Progenitor cell of endocrine pancreas (in vitro differentiated cells): ENCODE data around the gene SAP30BP. TPM values are rescaled to one million over a fixed set of nuclear protein-coding genes. Genes with fewer than 3 reads are reported as not detected.

ENCODE experiments used
- DNase-seq: peaks from one replicate; pipeline ENCODE4 v3.0.0; 2021; ENCODE audit warnings: low spot score; ENCODE audit not compliant: unreplicated experiment
- H3K27ac Mint-ChIP-seq: 2 replicates; pipeline ENCODE4 v1.8.0; 2021; ENCODE audit warnings: mild to moderate bottlenecking, moderate library complexity, mixed read lengths
- H3K27me3 Mint-ChIP-seq: 2 replicates; pipeline ENCODE4 v1.8.0; 2021; ENCODE audit warnings: mixed read lengths
- H3K36me3 Mint-ChIP-seq: 2 replicates; pipeline ENCODE4 v1.8.0; 2022; ENCODE audit warnings: mixed read lengths; ENCODE audit not compliant: insufficient read depth
- H3K4me1 Mint-ChIP-seq: 2 replicates; pipeline ENCODE4 v1.8.0; 2021; ENCODE audit warnings: low read depth, mixed read lengths
- H3K4me3 Mint-ChIP-seq: 2 replicates; pipeline ENCODE4 v1.8.0; 2021; ENCODE audit warnings: low read depth, mild to moderate bottlenecking, moderate library complexity, mixed read lengths
- H3K9me3 Mint-ChIP-seq: 2 replicates; pipeline ENCODE4 v1.8.0; 2021; ENCODE audit warnings: low read depth, mixed read lengths
- CTCF ChIP-seq: fragments of 200-600 bp; sonication (generic); IDR thresholded peaks from one replicate; pipeline ENCODE4 v1.5.0; 2021; ENCODE audit warnings: antibody characterized with exemption, mild to moderate bottlenecking; ENCODE audit not compliant: unreplicated experiment
- total RNA-seq: library from RNA; stranded (reverse); gene quantifications from 2 replicates; pipeline ENCODE4 v1.2.1, GENCODE V29; 2021

SAP30BP gene
- total RNA-seq, 1 donor from 2014 or later, result 102 TPM

GRCh38 chr17:75626496-75627038 lies 40.6 kb upstream of the SAP30BP start:
- Mint-ChIP-seq H3K4me1 (no peaks in the 10 kb centered on the region), H3K4me3 (no peak overlapping the region), H3K9me3 (no peaks in the 10 kb centered on the region), H3K27ac (no peak overlapping the region), H3K27me3 (no peaks in the 10 kb centered on the region), H3K36me3 (peaks cover 3% of the 10 kb centered on the region)
- no peak for DNase-seq
- TF ChIP-seq CTCF, result no peak

- no peaks in the 10 kb centered on the region for H3K4me1 Mint-ChIP-seq
- peaks cover 3% of the 10 kb centered on the region for H3K36me3 Mint-ChIP-seq
- no peak for DNase-seq
- H3K9me3 Mint-ChIP-seq, result no peaks in the 10 kb centered on the region
- no peak overlapping the region for H3K27ac Mint-ChIP-seq
- H3K4me3 Mint-ChIP-seq, result no peak overlapping the region
- TF ChIP-seq CTCF, result no peak
- H3K27me3 Mint-ChIP-seq, result no peaks in the 10 kb centered on the region
Measured at GRCh38 chr17:75627094-75627493, 40.0 kb upstream of the SAP30BP start.

GRCh38 chr17:75628425-75628824 lies 38.7 kb upstream of the SAP30BP start:
- H3K9me3 Mint-ChIP-seq, result no peaks in the 10 kb centered on the region
- H3K27ac Mint-ChIP-seq, result no peak overlapping the region
- H3K27me3 Mint-ChIP-seq, result no peaks in the 10 kb centered on the region
- TF ChIP-seq CTCF, result no peak
- H3K4me1 Mint-ChIP-seq, result peaks cover 4% of the 10 kb centered on the region
- no peak for DNase-seq
- H3K4me3 Mint-ChIP-seq, result no peak overlapping the region
- H3K36me3 Mint-ChIP-seq, result no peaks in the 10 kb centered on the region

- Mint-ChIP-seq H3K27ac (no peak overlapping the region), H3K36me3 (no peaks in the 10 kb centered on the region)
- no peak for TF ChIP-seq CTCF
Measured at GRCh38 chr17:75629157-75629556, 38.0 kb upstream of the SAP30BP start.

GRCh38 chr17:75630071-75630917 lies 36.8 kb upstream of the SAP30BP start:
- DNase-seq, result no peak
- TF ChIP-seq CTCF, result no peak
- Mint-ChIP-seq H3K27me3 (no peaks in the 10 kb centered on the region), H3K4me3 (no peak overlapping the region), H3K36me3 (no peaks in the 10 kb centered on the region), H3K27ac (no peak overlapping the region), H3K4me1 (peaks cover 14% of the 10 kb centered on the region), H3K9me3 (no peaks in the 10 kb centered on the region)

More at GRCh38 chr17:75629157-75629556, 38.0 kb upstream of the SAP30BP start:
- Mint-ChIP-seq H3K27me3 (no peaks in the 10 kb centered on the region), H3K9me3 (no peaks in the 10 kb centered on the region), H3K4me3 (no peak overlapping the region), H3K4me1 (peaks cover 10% of the 10 kb centered on the region)
- no peak for DNase-seq
